Right renal cortex interstitium (tissue), 3 donors: Measurements from ENCODE around the gene PDE6B. TPM values are rescaled to one million over a fixed set of nuclear protein-coding genes. Genes with fewer than 3 reads are reported as not detected.
"Not testable (repeated sequence)": the region's sequence is repeated elsewhere in the genome, so short reads cannot be mapped to it uniquely, and the experiment has no call there.

Experiments
- DNase-seq, 3 donors: peaks; one replicate each; pipeline ENCODE4 v3.0.0-alpha.2; 2013; ENCODE audit warnings: low read depth in 3 of 3, low spot score in 2 of 3
- polyA plus RNA-seq, 3 donors: library from polyadenylated mRNA; unstranded; fragments of 120-200 nt; gene quantifications; one replicate each; pipeline ENCODE4 v1.2.1, GENCODE V29; 2013; ENCODE audit not compliant: insufficient read length in 3 of 3

PDE6B gene
- polyA plus RNA-seq, 3 donors, result 30.5 to 38.3 (median 38.2) TPM

- DNase-seq, result no peak
Measured at GRCh38 chr4:699816-700580, 74.6 kb downstream of the PDE6B start.

- DNase-seq, result no peak
Measured at GRCh38 chr4:700587-701264, 75.4 kb downstream of the PDE6B start.

DNA sequence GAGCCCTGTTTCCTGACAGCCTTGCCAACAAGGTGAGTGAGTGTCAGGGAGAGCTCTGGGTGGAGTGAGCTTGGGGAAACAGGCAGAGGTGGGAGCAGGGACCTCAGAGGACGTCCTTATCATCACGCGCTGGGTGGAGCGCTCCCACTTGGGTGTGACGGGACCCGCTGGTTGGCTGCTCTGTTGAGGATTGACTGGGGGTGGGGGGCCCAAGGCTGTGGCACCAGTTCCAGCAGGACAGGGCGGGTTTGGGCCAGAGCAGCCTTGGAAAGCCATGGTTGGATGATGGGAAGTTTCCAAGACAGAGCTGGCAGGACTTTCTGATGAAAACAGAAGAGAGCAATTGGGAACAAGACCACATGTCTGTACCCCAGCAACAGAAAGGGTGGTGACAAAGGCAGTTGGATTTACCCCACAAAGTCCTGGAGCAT lies 77.3 kb downstream of the PDE6B start:
- DNase-seq, result no peak

GRCh38 chr4:703336-704197 lies 78.2 kb downstream of the PDE6B start:
- no peak for DNase-seq

- DNase-seq, result no peak
Measured at GRCh38 chr4:704198-704891, 79.0 kb downstream of the PDE6B start.

DNA sequence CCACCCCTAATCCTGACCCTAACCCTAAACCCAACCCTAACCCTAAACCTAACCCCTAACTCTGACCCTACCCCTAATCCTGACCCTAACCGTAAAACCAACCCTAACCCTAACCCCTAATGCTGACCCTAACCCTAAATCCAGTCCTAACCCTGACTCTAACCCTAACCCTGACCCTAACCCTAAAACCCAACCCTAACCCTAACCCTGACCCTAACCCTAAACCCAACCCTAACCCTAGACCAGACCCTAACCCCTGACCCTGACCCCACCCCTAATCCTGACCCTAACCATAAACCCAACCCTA lies 79.6 kb downstream of the PDE6B start:
- DNase-seq, result no peak

DNA sequence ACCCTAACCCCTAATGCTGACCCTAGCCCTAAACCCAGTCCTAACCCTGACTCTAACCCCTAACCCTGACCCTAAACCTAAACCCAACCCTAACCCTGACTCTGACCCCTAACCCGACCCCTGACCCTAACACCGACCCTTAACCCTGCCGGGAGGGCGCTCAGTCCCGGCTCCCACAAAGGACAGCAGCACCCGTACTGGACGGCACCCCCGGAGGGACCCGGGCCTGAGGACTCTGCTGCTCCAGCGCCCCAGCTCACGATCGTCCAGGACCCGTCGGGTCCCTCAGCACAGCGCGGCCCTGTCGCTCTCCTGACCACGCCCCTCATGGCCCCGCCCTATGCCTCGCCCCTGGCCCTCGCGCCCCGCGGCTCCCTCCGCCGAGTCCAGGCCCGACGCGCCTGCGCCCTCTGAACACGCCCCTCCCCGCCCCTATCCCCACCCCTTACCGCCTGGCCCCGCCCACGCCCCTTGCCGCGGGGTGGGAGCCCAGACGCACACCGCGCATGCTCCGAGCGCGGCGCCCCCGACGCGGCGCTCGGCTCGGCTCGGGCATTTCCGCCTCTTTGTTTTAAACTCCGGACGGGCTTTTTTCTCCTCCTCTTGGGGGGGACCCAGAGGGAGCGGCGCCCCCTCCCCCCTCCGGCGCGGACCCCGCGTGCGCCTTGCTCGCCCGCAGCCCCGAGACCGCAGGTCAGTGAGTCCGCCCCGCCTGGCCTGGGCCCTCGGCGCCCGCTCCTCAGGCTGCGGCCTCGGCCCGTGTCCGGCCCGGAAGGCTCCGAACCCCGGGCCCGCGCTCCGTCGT lies 80.1 kb downstream of the PDE6B start, which contains the start of gene PCGF3:
Gene PCGF3, plus strand, starts transcription at position 555 of the 805 bp plus-strand sequence. CDS start 27,849 bp downstream, outside the sequence.
- DNase-seq, result peak; percentile 72 to 85 (median 82)

- DNase-seq, result not testable (repeated sequence)
Measured at GRCh38 chr4:706083-706633, 80.8 kb downstream of the PDE6B start.

DNA sequence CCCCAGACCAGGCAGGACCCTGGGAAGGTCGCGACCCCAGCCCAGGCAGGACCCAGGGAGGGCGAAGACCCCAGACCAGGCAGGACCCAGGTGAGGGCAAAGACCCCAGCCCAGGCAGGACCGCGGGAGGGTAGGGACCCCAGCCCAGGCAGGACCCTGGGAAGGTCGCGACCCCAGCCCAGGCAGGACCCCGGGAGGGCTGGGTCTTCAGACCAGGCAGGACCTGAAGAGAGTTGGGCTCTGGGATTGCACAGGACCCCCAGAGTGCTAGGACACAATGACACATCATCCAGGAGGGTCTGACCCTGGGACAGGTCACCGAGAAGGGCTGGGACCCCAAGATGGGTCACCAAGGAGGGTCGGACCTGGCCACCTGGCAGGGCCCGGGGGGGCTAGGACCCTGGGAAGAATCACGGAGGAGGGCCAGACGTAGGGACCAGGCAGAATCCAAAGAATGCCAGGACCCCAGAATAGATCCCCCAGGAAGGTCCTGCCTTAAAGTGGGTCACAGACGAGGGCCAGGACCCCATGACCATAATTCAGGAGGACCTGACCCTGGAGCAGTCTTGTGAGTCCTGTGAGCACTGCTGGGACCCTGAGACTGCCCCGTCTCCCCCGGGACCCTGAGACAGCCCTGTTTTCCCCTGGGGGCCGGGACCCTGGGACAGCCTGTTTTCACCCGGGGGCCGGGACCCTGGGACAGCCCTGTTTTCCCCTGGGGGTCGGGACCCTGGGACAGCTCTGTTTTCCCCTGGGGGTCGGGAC lies 81.6 kb downstream of the PDE6B start:
- DNase-seq, result no peak

DNA sequence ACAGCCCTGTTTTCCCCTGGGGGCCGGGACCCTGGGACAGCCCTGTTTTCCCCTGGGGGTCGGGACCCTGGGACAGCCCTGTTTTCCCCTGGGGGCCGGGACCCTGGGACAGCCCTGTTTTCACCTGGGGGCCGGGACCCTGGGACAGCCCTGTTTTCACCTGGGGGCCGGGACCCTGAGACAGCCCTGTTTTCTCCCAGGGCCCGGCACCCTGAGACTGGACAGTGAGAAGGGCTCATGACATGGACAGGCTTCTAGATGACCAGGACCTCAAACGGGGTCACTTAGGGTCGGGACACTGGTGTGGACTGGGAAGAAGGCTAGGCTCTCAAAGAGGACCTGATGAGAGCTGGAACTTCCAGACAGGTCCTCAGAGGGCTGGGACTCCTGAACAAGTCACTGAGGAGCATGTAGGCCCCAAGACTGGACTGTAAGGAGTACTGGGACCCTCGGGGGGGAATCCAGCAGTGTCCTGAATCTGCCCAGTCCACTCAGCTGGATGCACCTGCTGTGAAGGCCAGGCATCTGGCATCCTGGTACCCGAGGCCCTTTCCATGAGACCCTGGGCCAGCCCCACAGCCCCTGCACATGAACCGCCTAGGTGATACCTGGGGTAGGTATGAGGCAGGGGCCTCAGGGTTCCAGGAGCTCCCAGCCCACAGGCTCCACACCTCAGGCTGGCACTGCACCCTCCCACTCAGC lies 82.7 kb downstream of the PDE6B start:
- DNase-seq, result no peak

DNA sequence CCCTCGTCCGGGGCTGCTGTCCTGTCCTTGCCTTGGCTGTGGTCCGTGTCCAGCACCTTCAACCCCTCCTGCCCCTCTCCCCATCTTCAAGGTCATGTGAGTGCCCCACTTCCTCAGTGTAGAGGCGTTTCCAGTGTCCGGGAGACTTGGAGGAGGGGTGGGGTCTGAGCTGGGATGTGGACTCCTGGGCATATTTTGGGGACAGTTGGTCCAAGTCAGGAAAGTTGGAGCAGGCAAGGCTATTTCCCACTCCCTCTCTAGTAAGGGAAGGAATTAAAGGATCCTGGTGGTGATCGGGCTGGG lies 83.2 kb downstream of the PDE6B start:
- no peak for DNase-seq

GRCh38 chr4:709348-709747 lies 84.0 kb downstream of the PDE6B start:
- no peak for DNase-seq

GRCh38 chr4:710116-710515 lies 84.7 kb downstream of the PDE6B start:
- DNase-seq, result no peak

GRCh38 chr4:710916-711315 lies 85.5 kb downstream of the PDE6B start:
- DNase-seq, result no peak

DNA sequence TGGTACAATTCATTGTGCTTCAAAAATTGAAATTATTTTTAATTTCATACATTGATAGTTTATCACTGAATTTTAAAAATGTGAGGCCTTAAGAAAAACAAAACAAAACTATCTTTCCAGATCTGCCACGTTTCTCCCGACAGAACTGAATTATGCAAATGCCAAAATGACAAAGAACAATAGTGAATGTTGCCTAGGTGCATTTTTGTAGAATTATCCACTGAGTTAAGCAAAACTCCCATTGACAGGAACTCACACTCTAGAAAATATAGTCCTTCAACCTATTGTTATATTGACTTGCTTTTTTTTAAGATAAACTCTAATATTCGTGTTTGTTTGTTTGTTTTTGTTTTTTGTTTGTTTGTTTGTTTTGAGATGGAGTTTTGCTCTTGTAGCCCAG lies 86.7 kb downstream of the PDE6B start:
- DNase-seq, result no peak

DNA sequence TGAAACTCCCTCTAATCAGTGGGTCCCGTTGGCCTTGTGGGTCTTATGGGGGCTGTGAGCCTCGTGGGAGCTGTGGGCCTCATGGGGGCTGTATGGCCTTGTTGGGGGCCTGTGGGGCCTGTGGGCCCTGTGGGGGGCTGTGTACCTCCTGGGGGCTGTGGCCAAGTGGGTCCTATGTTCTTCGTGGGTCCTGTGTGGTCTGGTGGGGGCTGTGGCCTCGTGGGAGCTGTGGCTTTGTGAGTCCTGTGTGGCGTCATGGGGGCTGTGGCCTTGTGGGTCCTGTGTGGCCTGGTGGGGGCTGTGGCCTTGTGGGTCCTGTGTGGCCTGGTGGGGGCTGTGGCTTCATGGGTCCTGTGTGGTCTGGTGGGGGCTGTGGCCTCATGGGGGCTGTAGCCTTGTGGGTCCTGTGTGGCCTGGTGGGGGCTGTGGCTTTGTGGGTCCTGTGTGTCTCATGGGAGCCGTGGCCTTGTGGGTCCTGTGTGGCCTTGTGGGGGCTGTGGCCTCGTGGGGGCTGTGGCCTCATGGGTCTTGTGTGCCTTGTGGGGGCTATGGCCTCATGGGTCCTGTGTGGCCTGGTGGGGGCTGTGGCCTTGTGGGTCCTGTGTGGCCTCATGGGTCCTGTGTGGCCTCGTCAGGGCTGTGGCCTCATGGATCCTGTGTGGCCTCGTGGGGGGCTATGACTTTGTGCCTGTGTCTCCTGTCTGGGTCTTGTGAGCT lies 87.7 kb downstream of the PDE6B start:
- no peak for DNase-seq

GRCh38 chr4:714087-714486 lies 88.7 kb downstream of the PDE6B start:
- DNase-seq, result no peak
